ENCODE data around the gene MGLL. TPM values are rescaled to one million over a fixed set of nuclear protein-coding genes. Genes with fewer than 3 reads are reported as not detected.
A peak's percentile ranks its signal among the peaks of the same experiment; 100 is the strongest.

The MGLL gene
- total and polyA plus RNA-seq, 7 donors, result 24.7 to 220 (median 46.8) TPM

GRCh38 chr3:127667119-127667681 is 155.1 kb downstream of the MGLL start:
- DNase-seq, result no peak
- H3K27ac ChIP-seq, result no peak overlapping the region
- WGBS, 2 donors, result 91 to 93% methylated on average over 6 of the region's 6 CpGs
- TF ChIP-seq EP300 (IDR thresholded peaks at IDR 0.05), result no peak
- no peak for TF ChIP-seq POLR2A (IDR thresholded peaks at IDR 0.05)
- no peak for TF ChIP-seq CTCF (IDR thresholded peaks at IDR 0.05)
- H3K27me3 ChIP-seq, result no peaks in the 10 kb centered on the region
- no peaks in the 10 kb centered on the region for H3K9me3 ChIP-seq
- intact Hi-C loops (cut with DNase I), result no loop called here
- H3K4me3 ChIP-seq, result no peak overlapping the region
- peaks cover 0 to 10% (median 7%) of the 10 kb centered on the region in 4 donors for H3K4me1 ChIP-seq
- no peaks in the 10 kb centered on the region for H3K36me3 ChIP-seq

GRCh38 chr3:127666676-127667075 is 155.6 kb downstream of the MGLL start:
- no peaks in the 10 kb centered on the region for H3K36me3 ChIP-seq
- H3K27ac ChIP-seq, result no peak overlapping the region
- intact Hi-C loops (cut with DNase I), result no loop called here
- no peak for DNase-seq
- WGBS, 2 donors, result 90 to 91% methylated on average over 2 of the region's 2 CpGs
- peaks cover 0 to 4% (median 2%) of the 10 kb centered on the region in 4 donors for H3K4me1 ChIP-seq
- no peaks in the 10 kb centered on the region for H3K27me3 ChIP-seq
- no peak for TF ChIP-seq CTCF (IDR thresholded peaks at IDR 0.05)
- TF ChIP-seq POLR2AphosphoS5 (IDR thresholded peaks at IDR 0.05), result no peak
- no peak for TF ChIP-seq EP300 (IDR thresholded peaks at IDR 0.05)
- no peak for TF ChIP-seq POLR2A (IDR thresholded peaks at IDR 0.05)
- no peaks in the 10 kb centered on the region for H3K9me3 ChIP-seq
- no peak overlapping the region for H3K4me3 ChIP-seq

- TF ChIP-seq CTCF (IDR thresholded peaks at IDR 0.05) (no peak), EP300 (IDR thresholded peaks at IDR 0.05) (no peak), POLR2AphosphoS5 (IDR thresholded peaks at IDR 0.05) (no peak), POLR2A (IDR thresholded peaks at IDR 0.05) (no peak)
- DNase-seq, result no peak
- intact Hi-C loops (cut with DNase I), result no loop called here
- no peaks in the 10 kb centered on the region for H3K4me1 ChIP-seq
- WGBS, 2 donors, result 96 to 98% methylated on average over 3 of the region's 3 CpGs
- no peaks in the 10 kb centered on the region for H3K9me3 ChIP-seq
- H3K27ac ChIP-seq, result no peak overlapping the region
- no peaks in the 10 kb centered on the region for H3K27me3 ChIP-seq
- H3K36me3 ChIP-seq, result no peaks in the 10 kb centered on the region
- H3K4me3 ChIP-seq, result no peak overlapping the region
Measured at GRCh38 chr3:127665586-127665985, 156.7 kb downstream of the MGLL start.

- Histone ChIP-seq H3K9me3 (no peaks in the 10 kb centered on the region), H3K27ac (no peak overlapping the region), H3K36me3 (no peaks in the 10 kb centered on the region), H3K4me3 (no peak overlapping the region), H3K27me3 (no peaks in the 10 kb centered on the region), H3K4me1 (no peaks in the 10 kb centered on the region)
- DNase-seq, result no peak
- no peak for TF ChIP-seq EP300 (IDR thresholded peaks at IDR 0.05)
- TF ChIP-seq POLR2A (IDR thresholded peaks at IDR 0.05), result no peak
- no peak for TF ChIP-seq CTCF (IDR thresholded peaks at IDR 0.05)
- no peak for TF ChIP-seq POLR2AphosphoS5 (IDR thresholded peaks at IDR 0.05)
- intact Hi-C loops (cut with DNase I), result no loop called here
- 88 to 91% methylated on average over 2 of the region's 2 CpGs for WGBS, 2 donors
Measured at GRCh38 chr3:127665165-127665564, 157.2 kb downstream of the MGLL start.

GRCh38 chr3:127663151-127663550 is 159.2 kb downstream of the MGLL start:
- no peaks in the 10 kb centered on the region for H3K27me3 ChIP-seq
- no peak overlapping the region for H3K4me3 ChIP-seq
- no peak for TF ChIP-seq CTCF (IDR thresholded peaks at IDR 0.05)
- TF ChIP-seq EP300 (IDR thresholded peaks at IDR 0.05), result no peak
- no peak for TF ChIP-seq POLR2AphosphoS5 (IDR thresholded peaks at IDR 0.05)
- no peak for TF ChIP-seq POLR2A (IDR thresholded peaks at IDR 0.05)
- peak; percentile 2 for DNase-seq
- intact Hi-C loops (cut with DNase I), result no loop called here
- 90 to 93% methylated on average over 5 of the region's 5 CpGs for WGBS, 2 donors
- no peaks in the 10 kb centered on the region for H3K36me3 ChIP-seq
- no peaks in the 10 kb centered on the region for H3K9me3 ChIP-seq
- no peak overlapping the region for H3K27ac ChIP-seq
- no peaks in the 10 kb centered on the region for H3K4me1 ChIP-seq
